Erythroblast (primary cell): ENCODE measurements around the gene SLIT1.

Experiments
- GATA1 ChIP-seq: IDR thresholded peaks from 2 replicates; pipeline ENCODE4 v1.6.1; 2011; ENCODE audit warnings: low read depth, mild to moderate bottlenecking, control low read depth, low read length, moderate library complexity
- POLR2A ChIP-seq: IDR thresholded peaks from 2 replicates; pipeline ENCODE4 v1.6.1; 2011; ENCODE audit warnings: mild to moderate bottlenecking, low read length

DNA sequence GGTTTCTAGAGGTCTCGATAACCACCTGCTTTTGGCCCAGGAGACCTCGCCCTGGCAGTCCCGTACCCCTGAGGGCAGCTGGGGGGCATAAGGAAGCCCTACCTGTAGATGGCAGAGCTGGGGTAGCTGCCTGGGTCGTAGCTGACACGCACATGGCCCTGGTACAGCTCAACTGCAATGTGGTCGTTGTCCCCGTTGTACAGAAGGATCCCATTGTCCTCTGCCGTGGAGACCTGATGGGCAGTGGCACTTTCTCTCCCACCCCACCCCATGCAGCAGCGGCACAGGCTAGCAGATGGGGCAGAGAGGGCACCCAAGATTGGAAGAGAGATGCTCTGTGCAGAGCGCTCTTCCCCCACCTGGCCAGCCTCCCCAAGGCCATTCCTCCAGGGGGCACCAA lies 181.2 kb downstream of the SLIT1 start:
- no peak for TF ChIP-seq POLR2A
- TF ChIP-seq GATA1, result no peak
